CD4-positive, alpha-beta memory T cell (primary cell): ENCODE measurements around the gene KIR3DL2. TPM values are rescaled to one million over a fixed set of nuclear protein-coding genes. Genes with fewer than 3 reads are reported as not detected.
A peak's percentile ranks its signal among the peaks of the same experiment; 100 is the strongest.
"Not testable (repeated sequence)": the region's sequence is repeated elsewhere in the genome, so short reads cannot be mapped to it uniquely, and the experiment has no call there.

ENCODE experiments used
- CTCF ChIA-PET: fragments of 350-600 bp; sonication (Branson Sonifier 250); formaldehyde crosslinking; loops from one replicate; lab custom pipeline; 2021; ENCODE audit warnings: inconsistent platforms; ENCODE audit not compliant: partially characterized antibody; lab: Charles Lee
- POLR2A ChIA-PET: fragments of 350-600 bp; sonication (Branson Sonifier 250); formaldehyde crosslinking; loops from one replicate; lab custom pipeline; 2021; ENCODE audit not compliant: partially characterized antibody; lab: Charles Lee
- DNase-seq, 5 donors: peaks; one replicate each; pipeline versions ENCODE4 v3.0.0 to v3.0.0-alpha.2; 2020 to 2022; ENCODE audit warnings: mixed read lengths in 1 of 5
- H3K27ac ChIP-seq: one replicate; pipeline ENCODE4 v1.7.0; 2013; ENCODE audit warnings: low read depth, low read length
- H3K27me3 ChIP-seq: 2 replicates; pipeline ENCODE4 v1.7.0; 2013; ENCODE audit warnings: mild to moderate bottlenecking, low read length, moderate library complexity; ENCODE audit not compliant: insufficient read depth
- H3K36me3 ChIP-seq: 2 replicates; pipeline ENCODE4 v1.7.0; 2013; ENCODE audit warnings: mild to moderate bottlenecking, low read length, moderate library complexity; ENCODE audit not compliant: insufficient read depth
- H3K4me1 ChIP-seq: 2 replicates; pipeline ENCODE4 v1.7.0; 2013; ENCODE audit warnings: mild to moderate bottlenecking, low read length, moderate library complexity; ENCODE audit not compliant: insufficient read depth
- H3K4me3 ChIP-seq, 2 donors: one replicate each; pipeline ENCODE4 v1.7.0; 2013; ENCODE audit warnings: low read length in 2 of 2, mild to moderate bottlenecking in 1 of 2
- H3K9me3 ChIP-seq, 2 donors: one replicate each; pipeline ENCODE4 v1.7.0; 2013; ENCODE audit warnings: low read length in 2 of 2, control low read depth in 1 of 2; ENCODE audit not compliant: control insufficient read depth in 1 of 2
- H3K27ac Mint-ChIP-seq, 7 donors: one replicate each; pipeline ENCODE4 v1.8.0; 2020 to 2021; ENCODE audit warnings: mixed read lengths in 7 of 7, mild to moderate bottlenecking in 6 of 7, inconsistent platforms in 3 of 7, moderate library complexity in 3 of 7
- H3K27me3 Mint-ChIP-seq, 2 donors: one replicate each; pipeline ENCODE4 v1.8.0; 2020 to 2021; ENCODE audit warnings: mixed read lengths in 2 of 2
- H3K36me3 Mint-ChIP-seq, 2 donors: one replicate each; pipeline ENCODE4 v1.8.0; 2020 to 2021; ENCODE audit warnings: mixed read lengths in 2 of 2, inconsistent platforms in 1 of 2, mild to moderate bottlenecking in 1 of 2
- H3K4me1 Mint-ChIP-seq, 4 donors: one replicate each; pipeline ENCODE4 v1.8.0; 2020 to 2021; ENCODE audit warnings: mixed read lengths in 4 of 4, mild to moderate bottlenecking in 1 of 4
- H3K4me3 Mint-ChIP-seq, 8 donors: one replicate each; pipeline ENCODE4 v1.8.0; 2020 to 2021; ENCODE audit warnings: mixed read lengths in 8 of 8, mild to moderate bottlenecking in 7 of 8, moderate library complexity in 6 of 8, inconsistent platforms in 3 of 8
- H3K9me3 Mint-ChIP-seq, 8 donors: one replicate each; pipeline ENCODE4 v1.8.0; 2020 to 2021; ENCODE audit warnings: mixed read lengths in 8 of 8, mild to moderate bottlenecking in 5 of 8, inconsistent platforms in 3 of 8, moderate library complexity in 1 of 8
- intact Hi-C: fragments of 100-400 bp; cut with micrococcal nuclease; formaldehyde crosslinking; loops from one replicate; pipeline ENCODE4 v1.15.1; 2023
- polyA plus RNA-seq, 2 donors: library from polyadenylated mRNA; unstranded; fragments of 300-500 nt; fragmentation: Illumina TruSeq; gene quantifications; one replicate each; pipeline ENCODE4 v1.2.3, GENCODE V29; 2021
- total RNA-seq, 2 experiments: library from RNA; stranded (reverse); gene quantifications; one replicate each; pipeline ENCODE4 v1.2.3, GENCODE V29; 2021

KIR3DL2 gene
- total and polyA plus RNA-seq, 4 experiments from 2014 or later, result 0.47 to 3.1 (median 1.5) TPM; not detected in 1

GRCh38 chr19:54888239-54888638 lies 38.0 kb downstream of the KIR3DL2 start:
- H3K27me3 ChIP-seq, result no peaks in the 10 kb centered on the region
- H3K4me1 Mint-ChIP-seq, result no peaks in the 10 kb centered on the region
- ChIA-PET CTCF (no interaction called here), POLR2A (no interaction called here)
- no peak overlapping the region for H3K4me3 ChIP-seq
- no peaks in the 10 kb centered on the region for H3K36me3 ChIP-seq
- H3K9me3 ChIP-seq, result no peaks in the 10 kb centered on the region
- no peak overlapping the region for H3K27ac ChIP-seq
- no peak for DNase-seq
- intact Hi-C loops, result no loop called here
- no peak overlapping the region for H3K27ac Mint-ChIP-seq
- H3K27me3 Mint-ChIP-seq, result peaks cover 3 to 7% of the 10 kb centered on the region in 2 donors
- no peak overlapping the region for H3K4me3 Mint-ChIP-seq
- no peaks in the 10 kb centered on the region for H3K4me1 ChIP-seq
- H3K36me3 Mint-ChIP-seq, result no peaks in the 10 kb centered on the region
- no peaks in the 10 kb centered on the region for H3K9me3 Mint-ChIP-seq

DNA sequence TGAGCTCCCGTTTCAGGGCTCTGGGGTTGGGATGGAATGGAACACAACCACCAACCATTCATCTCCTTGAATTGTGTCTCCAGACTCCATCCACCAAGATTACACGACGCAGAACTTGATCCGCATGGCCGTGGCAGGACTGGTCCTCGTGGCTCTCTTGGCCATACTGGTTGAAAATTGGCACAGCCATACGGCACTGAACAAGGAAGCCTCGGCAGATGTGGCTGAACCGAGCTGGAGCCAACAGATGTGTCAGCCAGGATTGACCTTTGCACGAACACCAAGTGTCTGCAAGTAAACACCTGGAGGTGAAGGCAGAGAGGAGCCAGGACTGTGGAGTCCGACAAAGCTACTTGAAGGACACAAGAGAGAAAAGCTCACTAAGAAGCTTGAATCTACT lies 39.3 kb downstream of the KIR3DL2 start:
- POLR2A ChIA-PET, result no interaction called here

GRCh38 chr19:54893406-54893805 lies 43.2 kb downstream of the KIR3DL2 start:
- POLR2A ChIA-PET, result no interaction called here
- H3K4me1 Mint-ChIP-seq, result no peaks in the 10 kb centered on the region
- CTCF ChIA-PET, result no interaction called here
- DNase-seq, result no peak
- H3K36me3 Mint-ChIP-seq, result no peaks in the 10 kb centered on the region
- Histone ChIP-seq H3K27me3 (no peaks in the 10 kb centered on the region), H3K27ac (no peak overlapping the region), H3K9me3 (no peaks in the 10 kb centered on the region), H3K4me3 (no peak overlapping the region), H3K36me3 (no peaks in the 10 kb centered on the region), H3K4me1 (no peaks in the 10 kb centered on the region)
- no peak overlapping the region for H3K4me3 Mint-ChIP-seq
- no peak overlapping the region for H3K27ac Mint-ChIP-seq
- H3K9me3 Mint-ChIP-seq, result peaks cover 0 to 6% (median 0%) of the 10 kb centered on the region in 8 donors
- intact Hi-C loops, result no loop called here
- peaks cover 5 to 21% of the 10 kb centered on the region in 2 donors for H3K27me3 Mint-ChIP-seq

More for the DNA sequence above, 39.3 kb downstream of the KIR3DL2 start:
- no peaks in the 10 kb centered on the region for H3K4me1 ChIP-seq
- no peaks in the 10 kb centered on the region for H3K36me3 Mint-ChIP-seq
- no peaks in the 10 kb centered on the region for H3K36me3 ChIP-seq
- H3K9me3 ChIP-seq, result no peaks in the 10 kb centered on the region
- H3K4me1 Mint-ChIP-seq, result no peaks in the 10 kb centered on the region
- CTCF ChIA-PET, result no interaction called here
- no peak overlapping the region for H3K27ac ChIP-seq
- peaks cover 4 to 9% of the 10 kb centered on the region in 2 donors for H3K27me3 Mint-ChIP-seq
- intact Hi-C loops, result no loop called here
- H3K4me3 ChIP-seq, result no peak overlapping the region
- no peaks in the 10 kb centered on the region for H3K27me3 ChIP-seq
- H3K9me3 Mint-ChIP-seq, result peaks cover 0 to 2% (median 0%) of the 10 kb centered on the region in 8 donors
- H3K27ac Mint-ChIP-seq, result no peak overlapping the region
- H3K4me3 Mint-ChIP-seq, result peak overlapping the region in 1 of 8 donors; percentile 1
- no peak for DNase-seq

- H3K4me3 Mint-ChIP-seq, H3K27ac Mint-ChIP-seq, H3K36me3 Mint-ChIP-seq, CTCF ChIA-PET, H3K27ac ChIP-seq, H3K4me3 ChIP-seq, H3K4me1 ChIP-seq, H3K36me3 ChIP-seq, H3K9me3 ChIP-seq, POLR2A ChIA-PET, H3K27me3 ChIP-seq, H3K9me3 Mint-ChIP-seq, intact Hi-C loops, DNase-seq, H3K4me1 Mint-ChIP-seq: not testable (repeated sequence)
- H3K27me3 Mint-ChIP-seq, result peaks cover 7 to 28% of the 10 kb centered on the region in 2 donors
These were observed 43.9 kb downstream of the KIR3DL2 start for GRCh38 chr19:54894106-54894505.

DNA sequence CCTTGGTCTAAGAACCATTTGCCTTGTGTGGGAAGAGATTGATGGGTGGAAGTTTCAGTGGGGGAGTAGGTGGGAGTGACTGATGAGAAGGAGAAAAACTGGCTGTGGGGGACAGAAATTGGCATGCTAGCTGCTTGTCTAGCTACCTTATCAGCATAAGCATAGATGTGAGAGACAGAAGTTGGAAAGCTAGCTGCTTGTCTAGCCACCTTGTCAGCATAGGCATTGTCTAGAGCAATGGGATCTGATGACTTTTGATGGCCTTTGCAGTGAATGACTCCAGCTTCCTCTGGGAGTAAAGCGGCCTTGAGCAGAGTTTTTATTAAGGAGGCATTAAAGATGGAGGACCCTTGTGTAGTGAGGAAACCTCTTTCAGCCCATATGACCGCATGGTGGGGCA lies 45.8 kb downstream of the KIR3DL2 start:
- Mint-ChIP-seq H3K9me3 (peaks cover 0 to 9% (median 0%) of the 10 kb centered on the region in 8 donors), H3K27ac (no peak overlapping the region), H3K4me1 (no peaks in the 10 kb centered on the region), H3K36me3 (no peaks in the 10 kb centered on the region), H3K4me3 (no peak overlapping the region), H3K27me3 (peaks cover 7 to 24% of the 10 kb centered on the region in 2 donors)
- H3K27ac ChIP-seq, result no peak overlapping the region
- ChIA-PET CTCF (no interaction called here), POLR2A (no interaction called here)
- no peaks in the 10 kb centered on the region for H3K4me1 ChIP-seq
- intact Hi-C loops, result no loop called here
- no peak overlapping the region for H3K4me3 ChIP-seq
- no peaks in the 10 kb centered on the region for H3K27me3 ChIP-seq
- no peaks in the 10 kb centered on the region for H3K36me3 ChIP-seq
- no peak for DNase-seq
- H3K9me3 ChIP-seq, result no peaks in the 10 kb centered on the region

GRCh38 chr19:54898685-54899084 lies 48.4 kb downstream of the KIR3DL2 start:
- DNase-seq, H3K4me1 Mint-ChIP-seq, H3K4me3 ChIP-seq, H3K4me1 ChIP-seq, H3K36me3 Mint-ChIP-seq, H3K36me3 ChIP-seq, H3K9me3 ChIP-seq, CTCF ChIA-PET, H3K27ac ChIP-seq, H3K27ac Mint-ChIP-seq, POLR2A ChIA-PET, H3K27me3 ChIP-seq, H3K4me3 Mint-ChIP-seq, H3K9me3 Mint-ChIP-seq, intact Hi-C loops: not testable (repeated sequence)
- peaks cover 7 to 21% of the 10 kb centered on the region in 2 donors for H3K27me3 Mint-ChIP-seq

- H3K4me3 ChIP-seq, H3K4me3 Mint-ChIP-seq, H3K36me3 ChIP-seq, H3K9me3 ChIP-seq, POLR2A ChIA-PET, H3K27ac ChIP-seq, H3K4me1 Mint-ChIP-seq, H3K27me3 ChIP-seq, H3K4me1 ChIP-seq, intact Hi-C loops, CTCF ChIA-PET, DNase-seq, H3K9me3 Mint-ChIP-seq, H3K36me3 Mint-ChIP-seq: not testable (repeated sequence)
- peaks cover 6 to 20% of the 10 kb centered on the region in 2 donors for H3K27me3 Mint-ChIP-seq
- H3K27ac Mint-ChIP-seq, result peak overlapping the region in 1 of 7 donors; percentile 3
These were observed 49.4 kb downstream of the KIR3DL2 start for GRCh38 chr19:54899646-54900045.

DNA sequence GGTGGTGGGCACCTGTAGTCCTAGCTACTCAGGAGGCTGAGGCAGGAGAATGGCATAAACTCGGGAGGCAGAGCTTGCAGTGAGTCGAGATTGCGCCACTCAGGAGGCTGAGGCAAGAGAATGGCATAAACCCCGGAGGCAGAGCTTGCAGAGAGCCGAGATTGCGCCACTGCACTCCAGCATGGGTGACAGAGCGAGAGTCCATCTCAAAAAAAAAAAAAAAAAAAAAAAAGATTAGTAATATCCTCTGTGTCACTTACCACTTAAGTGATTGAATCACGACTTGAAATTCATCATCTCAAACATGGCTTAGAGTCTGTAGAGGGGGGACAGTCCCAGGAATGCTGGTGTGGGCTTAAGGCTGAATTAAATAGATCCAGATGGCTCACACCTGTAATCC lies 50.9 kb downstream of the KIR3DL2 start:
- CTCF ChIA-PET, DNase-seq, H3K27ac Mint-ChIP-seq, H3K27ac ChIP-seq, POLR2A ChIA-PET, H3K4me3 ChIP-seq, H3K9me3 Mint-ChIP-seq, H3K4me1 Mint-ChIP-seq, H3K4me3 Mint-ChIP-seq, H3K9me3 ChIP-seq, H3K4me1 ChIP-seq, H3K36me3 Mint-ChIP-seq, H3K36me3 ChIP-seq, H3K27me3 ChIP-seq, intact Hi-C loops: not testable (repeated sequence)
- peaks cover 7 to 24% of the 10 kb centered on the region in 2 donors for H3K27me3 Mint-ChIP-seq
